Thymus (tissue), 11 donors: ENCODE data around the gene ATP11A. TPM values are rescaled to one million over a fixed set of nuclear protein-coding genes. Genes with fewer than 3 reads are reported as not detected.

ENCODE experiments used
- DNase-seq, 9 donors: peaks; one replicate each; pipeline ENCODE4 v3.0.0-alpha.2; 2013; ENCODE audit warnings: low spot score in 9 of 9, low read depth in 6 of 9, missing footprints in 1 of 9
- H3K27ac ChIP-seq, 2 donors: one replicate each; pipeline ENCODE4 v1.5.1; 2013; ENCODE audit warnings: control low read depth in 1 of 2, low read depth in 1 of 2, low read length in 1 of 2, mild to moderate bottlenecking in 1 of 2, moderate library complexity in 1 of 2
- H3K27me3 ChIP-seq, 2 donors: one replicate each; pipeline ENCODE4 v1.5.1; 2013; ENCODE audit warnings: low read length in 1 of 2; ENCODE audit not compliant: control insufficient read depth in 2 of 2, insufficient read depth in 1 of 2
- H3K36me3 ChIP-seq, 2 donors: one replicate each; pipeline ENCODE4 v1.5.1; 2013; ENCODE audit warnings: low read length in 1 of 2, mild to moderate bottlenecking in 1 of 2, moderate library complexity in 1 of 2; ENCODE audit not compliant: control insufficient read depth in 2 of 2, insufficient read depth in 2 of 2
- H3K4me1 ChIP-seq, 2 donors: one replicate each; pipeline ENCODE4 v1.5.1; 2013; ENCODE audit warnings: low read length in 2 of 2; ENCODE audit not compliant: control insufficient read depth in 2 of 2, insufficient read depth in 2 of 2
- H3K4me3 ChIP-seq, 2 donors: one replicate each; pipeline ENCODE4 v1.5.1; 2013; ENCODE audit warnings: low read length in 2 of 2, control low read depth in 1 of 2, mild to moderate bottlenecking in 1 of 2
- H3K9me3 ChIP-seq, 2 donors: one replicate each; pipeline ENCODE4 v1.5.1; 2013; ENCODE audit warnings: low read length in 1 of 2, mild to moderate bottlenecking in 1 of 2; ENCODE audit not compliant: control insufficient read depth in 2 of 2, insufficient read depth in 1 of 2
- WGBS: extraction: QIAGEN DNeasy Blood & Tissue Kit; methylation state at CpG from one replicate; pipeline ENCODE4 v1.1.7; 2013; 5-methylcytosine and 5-hydroxymethylcytosine counted together
- polyA plus RNA-seq: library from polyadenylated mRNA; stranded (reverse); fragments of 200-250 nt; gene quantifications from one replicate; pipeline ENCODE4 v1.2.3, GENCODE V29; 2013
- total RNA-seq: library from RNA; stranded (reverse); fragments of 120-200 nt; gene quantifications from one replicate; pipeline ENCODE4 v1.2.4, GENCODE V29; 2013
- donor health status: healthy.

Gene ATP11A
- total and polyA plus RNA-seq, 2 donors, result 7.1 to 7.2 TPM

DNA sequence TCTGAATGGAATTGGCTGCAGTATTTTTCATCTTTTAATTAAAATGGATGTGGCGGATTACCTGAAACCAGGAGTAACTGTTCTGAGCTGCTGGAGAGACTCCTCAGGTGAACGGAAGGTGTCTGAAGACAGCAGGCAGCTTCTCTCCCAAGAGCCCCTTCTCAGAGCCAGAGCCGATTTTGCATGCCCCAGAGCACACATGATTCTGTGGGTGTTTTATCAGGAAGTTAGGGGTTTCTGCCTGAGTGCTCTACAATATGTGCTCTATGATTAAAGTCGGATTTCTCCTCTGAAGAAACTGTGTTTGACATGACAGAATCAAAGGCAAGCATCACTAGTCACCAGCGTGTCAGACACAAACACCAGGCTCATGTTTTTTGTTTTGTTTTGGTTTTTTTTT lies 218.5 kb downstream of the ATP11A start:
- no peak for DNase-seq
- WGBS, result 86% methylated on average over 5 of the region's 5 CpGs

DNA sequence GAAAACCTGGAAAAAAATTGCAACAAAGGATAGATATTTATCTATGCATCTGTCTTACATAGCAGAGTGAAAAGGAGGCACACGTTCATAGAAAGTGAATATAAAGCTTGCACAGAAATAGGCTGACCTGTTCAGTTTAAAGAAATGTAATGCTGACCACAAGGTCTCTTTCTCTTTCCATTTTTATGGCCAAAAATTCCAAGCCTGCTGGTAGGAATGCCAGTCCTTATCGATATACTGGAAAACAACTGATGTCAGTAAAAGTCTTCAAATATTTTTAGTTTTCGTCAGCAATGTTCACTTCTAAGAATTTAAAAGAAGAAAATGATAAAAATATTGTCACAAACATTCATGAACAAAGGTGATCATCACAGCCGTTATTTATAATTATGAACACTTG lies 220.2 kb downstream of the ATP11A start:
- no peaks in the 10 kb centered on the region for H3K9me3 ChIP-seq
- 71% methylated on average over 4 of the region's 4 CpGs for WGBS
- H3K4me3 ChIP-seq, result no peak overlapping the region
- DNase-seq, result no peak
- peaks cover 10 to 13% of the 10 kb centered on the region in 2 donors for H3K4me1 ChIP-seq
- peaks cover 0 to 8% of the 10 kb centered on the region in 2 donors for H3K27me3 ChIP-seq
- no peaks in the 10 kb centered on the region for H3K36me3 ChIP-seq
- no peak overlapping the region for H3K27ac ChIP-seq

More for the DNA sequence above, 218.5 kb downstream of the ATP11A start:
- Histone ChIP-seq H3K36me3 (no peaks in the 10 kb centered on the region), H3K9me3 (peaks cover 2 to 8% of the 10 kb centered on the region in 2 donors), H3K4me3 (no peak overlapping the region), H3K4me1 (peaks cover 4% of the 10 kb centered on the region in 2 donors), H3K27me3 (peaks cover 0 to 6% of the 10 kb centered on the region in 2 donors), H3K27ac (no peak overlapping the region)

DNA sequence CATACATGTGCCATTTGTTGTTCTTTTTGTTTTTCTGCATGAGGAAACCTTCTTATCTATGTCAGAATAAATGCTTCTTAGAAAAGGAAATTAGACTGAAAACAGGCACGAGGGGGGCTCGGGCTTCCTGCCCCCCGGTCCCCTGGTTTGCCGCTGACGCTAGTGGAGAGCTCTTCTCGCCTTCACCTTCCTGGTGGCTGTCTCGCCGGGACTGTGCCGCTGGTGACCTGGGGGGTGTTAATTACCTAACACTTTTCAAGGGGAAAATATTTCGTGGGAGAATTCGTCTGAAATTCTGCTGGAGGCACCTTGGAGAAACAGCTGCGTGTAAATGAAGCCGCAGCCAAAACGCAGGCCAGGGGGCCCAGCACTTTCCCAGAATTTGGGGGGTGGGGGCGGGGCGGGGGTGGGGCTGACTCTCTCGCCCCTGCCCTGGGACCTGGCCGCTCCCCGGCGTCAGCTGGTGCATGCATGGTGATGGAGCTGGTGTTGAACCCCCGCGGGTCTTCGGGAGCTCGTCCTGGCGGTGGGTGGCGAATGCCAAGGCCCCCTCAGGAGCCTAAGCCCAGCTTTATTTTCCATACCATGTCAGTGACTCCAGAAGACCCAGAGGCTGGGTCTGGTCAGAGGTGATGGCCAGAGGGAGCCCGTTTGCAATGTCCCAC lies 220.9 kb downstream of the ATP11A start:
- DNase-seq, result no peak
- Histone ChIP-seq H3K27me3 (peaks cover 0 to 8% of the 10 kb centered on the region in 2 donors), H3K27ac (no peak overlapping the region), H3K9me3 (no peaks in the 10 kb centered on the region), H3K4me1 (peaks cover 10 to 13% of the 10 kb centered on the region in 2 donors), H3K36me3 (no peaks in the 10 kb centered on the region), H3K4me3 (no peak overlapping the region)
- WGBS, result 93% methylated on average over 27 of the region's 27 CpGs

DNA sequence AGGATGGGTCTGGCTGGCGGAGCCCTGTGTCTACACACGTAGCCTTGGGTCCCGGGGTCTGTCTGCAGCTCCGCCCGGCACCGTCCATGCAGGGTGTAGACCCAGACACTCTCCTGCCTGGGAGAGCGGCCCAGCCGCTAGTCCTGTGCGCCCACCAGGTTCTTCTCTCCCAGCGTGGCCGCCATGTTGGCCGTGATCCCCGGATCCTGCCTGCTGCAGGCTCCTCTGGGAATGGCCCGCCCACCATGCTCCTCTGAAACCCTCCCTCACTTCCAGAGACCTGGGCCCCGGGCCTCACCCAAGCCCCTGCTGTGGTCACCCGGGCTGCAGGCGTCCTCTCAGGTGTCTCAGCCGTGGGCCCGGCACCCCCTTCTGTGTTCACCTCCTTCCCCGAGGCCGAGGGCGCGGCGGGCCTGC lies 221.5 kb downstream of the ATP11A start:
- Histone ChIP-seq H3K27me3 (peaks cover 0 to 8% of the 10 kb centered on the region in 2 donors), H3K4me1 (peaks cover 10 to 13% of the 10 kb centered on the region in 2 donors), H3K27ac (no peak overlapping the region), H3K36me3 (no peaks in the 10 kb centered on the region), H3K9me3 (no peaks in the 10 kb centered on the region), H3K4me3 (no peak overlapping the region)
- WGBS, result 98% methylated on average over 24 of the region's 24 CpGs
- DNase-seq, result no peak

DNA sequence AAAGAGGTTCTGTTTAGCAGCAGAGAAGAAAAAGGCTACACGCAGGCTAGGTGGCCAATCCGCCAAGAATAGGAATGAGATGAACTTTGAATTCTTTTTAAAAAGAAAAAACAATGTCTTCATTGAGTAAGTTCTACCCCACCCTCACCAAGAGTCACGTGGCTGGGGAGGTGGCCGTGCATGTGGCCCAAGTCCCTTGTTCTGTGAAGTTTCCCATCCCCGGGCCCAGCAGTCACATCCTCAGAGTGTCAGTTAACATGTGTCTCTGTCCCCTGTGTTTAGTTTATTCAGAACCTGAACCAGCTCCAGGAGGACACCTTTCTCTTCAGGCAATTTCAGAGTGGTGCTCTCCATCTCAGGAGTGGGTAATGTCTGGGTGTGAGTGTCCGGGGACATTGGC lies 222.0 kb downstream of the ATP11A start:
- 91% methylated on average over 6 of the region's 6 CpGs for WGBS
- H3K9me3 ChIP-seq, result no peaks in the 10 kb centered on the region

DNA sequence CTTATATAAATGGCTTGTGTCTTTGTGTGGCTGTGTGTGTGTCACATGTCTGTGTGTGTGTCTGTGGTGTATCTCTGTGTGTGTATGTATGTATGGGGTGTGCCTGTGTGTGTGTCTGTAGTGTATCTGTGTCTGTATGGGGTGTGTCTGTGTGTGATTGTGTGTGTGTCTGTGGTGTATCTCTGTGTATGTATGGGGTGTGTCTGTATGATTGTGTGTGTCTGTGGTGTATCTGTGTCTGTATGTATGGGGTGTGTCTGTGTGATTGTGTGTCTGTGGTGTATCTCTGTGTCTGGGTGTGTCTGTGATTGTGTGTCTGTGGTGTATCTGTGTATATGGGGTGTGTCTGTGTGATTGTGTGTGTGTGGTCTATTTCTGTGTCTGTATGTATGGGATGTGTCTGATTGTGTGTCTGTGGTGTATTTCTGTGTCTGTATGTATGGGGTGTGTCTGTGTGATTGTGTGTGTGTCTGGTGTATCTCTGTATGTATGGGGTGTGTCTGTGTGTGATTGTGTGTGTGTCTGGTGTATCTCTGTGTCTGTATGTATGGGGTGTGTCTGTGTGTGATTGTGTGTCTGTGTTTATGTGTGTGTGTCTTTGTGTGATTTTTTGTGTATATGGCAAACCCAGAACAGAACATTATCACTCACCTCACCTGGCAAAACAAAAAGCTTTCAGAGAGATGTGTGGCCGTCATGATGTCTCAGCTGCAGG lies 223.0 kb downstream of the ATP11A start:
- DNase-seq, result no peak
- H3K9me3 ChIP-seq, result no peaks in the 10 kb centered on the region
- 11% methylated on average over 1 of the region's 1 CpG for WGBS

More for the DNA sequence above, 222.0 kb downstream of the ATP11A start:
- no peak for DNase-seq
- Histone ChIP-seq H3K4me1 (peaks cover 10 to 13% of the 10 kb centered on the region in 2 donors), H3K36me3 (no peaks in the 10 kb centered on the region), H3K4me3 (no peak overlapping the region), H3K27me3 (peaks cover 0 to 10% of the 10 kb centered on the region in 2 donors), H3K27ac (no peak overlapping the region)

DNA sequence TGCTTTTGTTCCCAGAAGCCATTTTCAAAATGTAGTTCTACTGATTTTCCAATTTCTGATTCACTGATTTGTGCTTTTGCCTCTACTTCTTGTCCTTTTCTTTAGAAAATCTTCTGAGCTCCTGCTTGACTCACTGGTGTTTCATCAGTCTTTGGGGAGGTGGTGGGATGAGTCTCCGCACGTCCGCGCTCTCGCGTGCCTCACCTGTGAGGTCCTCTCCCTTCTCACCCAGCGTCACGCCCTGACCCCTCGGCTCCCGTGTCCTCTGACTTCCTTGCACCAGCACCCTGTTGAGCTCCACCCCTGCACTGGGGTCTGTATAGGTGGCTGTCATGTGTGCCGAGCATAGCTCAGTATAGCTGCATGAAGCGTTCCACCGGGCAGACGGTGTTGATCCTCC lies 226.5 kb downstream of the ATP11A start:
- no peak overlapping the region for H3K27ac ChIP-seq
- DNase-seq, result no peak
- H3K27me3 ChIP-seq, result peaks cover 0 to 6% of the 10 kb centered on the region in 2 donors
- H3K4me3 ChIP-seq, result no peak overlapping the region
- H3K9me3 ChIP-seq, result no peaks in the 10 kb centered on the region
- peaks cover 10 to 13% of the 10 kb centered on the region in 2 donors for H3K4me1 ChIP-seq
- 91% methylated on average over 14 of the region's 14 CpGs for WGBS
- H3K36me3 ChIP-seq, result no peaks in the 10 kb centered on the region

More for the DNA sequence above, 223.0 kb downstream of the ATP11A start:
- H3K4me3 ChIP-seq, result no peak overlapping the region
- H3K4me1 ChIP-seq, result peaks cover 10 to 13% of the 10 kb centered on the region in 2 donors
- peaks cover 0 to 12% of the 10 kb centered on the region in 2 donors for H3K27me3 ChIP-seq
- no peaks in the 10 kb centered on the region for H3K36me3 ChIP-seq
- H3K27ac ChIP-seq, result no peak overlapping the region

DNA sequence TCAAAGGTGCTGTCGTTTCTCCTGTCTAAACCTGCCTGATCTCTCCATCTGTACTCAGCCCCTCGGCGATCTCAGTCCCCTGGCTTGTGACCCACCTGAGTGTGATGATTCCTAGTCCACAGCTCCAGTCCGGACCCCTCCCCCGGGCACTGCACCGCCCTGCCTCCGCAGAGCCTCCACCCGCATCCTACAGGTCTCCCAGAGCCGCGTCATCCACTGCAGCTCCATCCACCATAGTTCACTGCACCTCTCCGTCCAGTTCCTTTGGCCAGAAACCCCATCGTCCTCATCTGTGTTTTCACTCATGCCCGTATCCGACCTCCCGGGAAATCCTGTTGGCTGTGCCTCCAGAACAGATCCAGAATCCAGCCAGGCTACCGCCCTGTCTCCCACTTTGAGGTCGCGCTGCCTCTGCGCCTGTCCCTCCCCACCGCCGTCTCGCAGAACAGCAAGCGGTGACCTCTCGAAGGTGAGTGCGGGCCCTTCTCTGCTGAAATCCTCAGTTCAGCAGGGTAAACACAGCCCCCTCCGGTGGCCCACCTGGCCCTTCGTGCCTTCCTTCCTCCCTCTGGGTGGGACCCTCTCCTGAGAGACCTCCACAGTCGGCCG lies 227.3 kb downstream of the ATP11A start:
- Histone ChIP-seq H3K36me3 (no peaks in the 10 kb centered on the region), H3K9me3 (no peaks in the 10 kb centered on the region), H3K27ac (no peak overlapping the region), H3K4me3 (no peak overlapping the region), H3K27me3 (peaks cover 0 to 6% of the 10 kb centered on the region in 2 donors), H3K4me1 (peaks cover 10 to 13% of the 10 kb centered on the region in 2 donors)
- 96% methylated on average over 29 of the region's 29 CpGs for WGBS
- no peak for DNase-seq

DNA sequence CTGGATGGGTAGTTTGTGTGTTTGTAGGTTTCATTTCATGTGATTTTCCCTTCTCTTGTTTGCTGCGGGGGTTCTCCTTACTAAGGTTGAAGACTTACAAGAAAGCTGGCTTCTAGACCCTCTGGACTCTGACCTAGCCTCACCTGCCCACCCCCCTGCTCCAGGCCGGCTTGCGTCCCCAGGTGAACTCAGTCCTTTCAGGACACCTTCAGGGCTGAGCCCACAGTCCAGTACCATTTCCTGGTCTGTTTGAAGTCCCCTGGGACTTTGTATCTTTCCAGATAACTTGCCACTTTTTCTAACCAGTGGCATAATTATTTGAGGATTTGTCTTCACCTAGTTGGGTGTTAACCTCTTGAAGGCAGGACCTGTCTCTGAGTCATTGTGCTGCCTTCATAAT lies 227.9 kb downstream of the ATP11A start:
- H3K36me3 ChIP-seq, result no peaks in the 10 kb centered on the region
- H3K4me3 ChIP-seq, result no peak overlapping the region
- H3K27me3 ChIP-seq, result peaks cover 0 to 6% of the 10 kb centered on the region in 2 donors
- peaks cover 10 to 13% of the 10 kb centered on the region in 2 donors for H3K4me1 ChIP-seq
- H3K27ac ChIP-seq, result no peak overlapping the region
- WGBS, result over 99% methylated on average over 3 of the region's 3 CpGs
- DNase-seq, result no peak
- no peaks in the 10 kb centered on the region for H3K9me3 ChIP-seq
